HG03521 (cell line): ENCODE results near the gene MADCAM1.
"Not testable (repeated sequence)": the region's sequence is repeated elsewhere in the genome, so short reads cannot be mapped to it uniquely, and the experiment has no call there.

ENCODE experiments used
- ATAC-seq: cut with Tn5 transposase; IDR thresholded peaks from one replicate; pipeline ENCODE4 v1.9.1; 2021; ENCODE audit warnings: mild to moderate bottlenecking, moderate library complexity; ENCODE audit not compliant: unreplicated experiment

MADCAM1 gene

DNA sequence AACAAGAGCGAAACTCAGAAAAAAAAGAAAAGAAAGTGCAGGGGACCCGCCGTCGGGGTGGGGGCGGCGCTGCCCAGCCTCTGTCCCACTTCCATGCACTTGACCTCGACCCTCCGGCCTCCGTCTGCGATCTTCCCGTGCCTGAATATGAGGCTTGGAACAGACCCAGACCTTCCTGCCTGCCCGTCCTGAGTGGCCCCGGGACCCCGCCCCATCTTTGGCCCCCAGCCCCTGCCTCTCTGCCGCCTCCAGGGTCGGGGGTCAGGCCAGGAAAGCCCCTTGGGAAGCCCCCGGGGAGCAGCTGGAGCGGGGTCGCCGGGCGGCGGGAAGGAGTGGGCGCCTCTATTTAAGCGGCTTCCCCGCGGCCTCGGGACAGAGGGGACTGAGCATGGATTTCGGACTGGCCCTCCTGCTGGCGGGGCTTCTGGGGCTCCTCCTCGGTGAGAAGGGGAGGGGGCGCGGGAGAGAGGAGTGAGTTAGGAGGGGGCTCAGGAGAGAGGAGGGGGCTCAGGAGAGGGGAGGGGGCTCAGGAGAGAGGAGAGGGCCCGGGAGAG is at the start of gene MADCAM1:
TSS of gene MADCAM1 (plus strand) at position 375 of the 554 bp plus-strand sequence. CDS start at position 389, 14 bp downstream.
- ATAC-seq, result no peak

DNA sequence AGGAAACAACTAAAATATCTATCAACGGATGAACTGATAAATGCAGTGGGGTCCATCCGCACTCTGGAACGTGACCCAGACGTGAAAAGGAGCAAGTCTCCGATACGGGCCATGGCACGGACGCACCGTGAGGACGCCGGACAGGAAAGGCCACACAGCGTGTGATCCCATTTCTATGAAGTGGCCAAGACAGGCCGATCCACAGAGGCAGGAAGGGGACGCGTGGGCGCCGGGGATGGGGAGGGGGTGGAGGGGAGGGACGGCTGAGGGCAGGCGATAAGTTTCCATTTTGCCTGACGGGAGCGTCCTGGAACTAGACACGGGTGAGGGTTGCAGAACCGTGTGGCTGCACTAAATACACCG is 49.2 kb upstream of the MADCAM1 start:
- ATAC-seq, result no peak

DNA sequence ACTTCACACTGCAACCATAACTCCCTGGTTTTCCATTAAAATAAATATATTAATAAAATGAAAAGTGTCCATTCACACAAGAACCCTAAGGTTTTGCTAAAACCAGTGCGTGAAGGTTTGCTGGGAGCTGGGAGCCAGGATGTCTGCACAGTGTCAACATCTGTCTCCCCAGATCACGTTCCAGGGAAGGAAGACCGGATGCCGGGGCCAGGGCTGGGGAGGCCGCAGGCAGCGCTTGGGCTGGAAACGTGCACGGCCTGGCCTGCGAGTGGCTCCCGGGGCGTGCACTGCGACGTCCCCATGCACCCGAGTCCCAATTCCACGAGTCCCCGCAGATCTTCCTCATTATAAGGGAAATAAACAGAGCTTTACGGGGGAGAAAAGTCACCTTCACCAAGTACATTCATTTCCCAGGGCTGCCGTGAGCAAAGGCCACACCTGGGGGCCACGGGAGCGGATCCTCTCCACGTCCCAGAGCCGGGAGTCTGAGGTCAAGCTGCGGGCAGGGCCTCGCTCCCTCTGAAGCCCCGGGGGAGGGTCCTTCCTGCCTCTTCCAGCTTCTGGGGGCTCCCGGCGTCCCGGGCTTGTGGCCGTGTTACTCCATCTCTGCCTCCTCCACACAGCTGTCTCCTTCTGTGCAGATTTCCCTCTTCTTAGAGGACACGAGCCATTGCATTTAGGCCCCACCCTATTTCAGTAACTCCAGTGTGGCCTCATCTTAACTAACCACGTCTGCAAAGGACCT is 48.3 kb upstream of the MADCAM1 start:
- ATAC-seq, result no peak

DNA sequence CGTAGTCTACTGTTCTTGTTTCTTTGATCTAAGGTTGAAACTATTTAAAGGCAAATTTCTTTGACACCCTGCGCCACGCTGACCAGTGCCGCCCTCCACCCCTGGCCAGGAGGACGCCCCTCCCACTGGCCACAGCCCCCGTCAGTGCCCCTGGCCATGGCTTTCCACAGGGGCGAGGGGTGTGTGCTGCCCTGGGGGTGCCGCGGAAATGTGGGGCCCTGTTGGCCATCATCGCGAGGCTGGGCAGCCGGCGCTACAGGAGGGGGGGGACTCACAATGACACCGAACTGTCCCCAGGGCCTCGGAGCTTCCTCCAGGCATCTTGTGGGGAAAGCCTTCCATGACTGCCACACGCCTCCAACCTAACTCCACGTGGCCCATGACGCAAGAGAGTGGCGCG is 46.4 kb upstream of the MADCAM1 start:
- ATAC-seq, result no peak

- not testable (repeated sequence) for ATAC-seq
Observed at GRCh38 chr19:450912-451481, 45.3 kb upstream of the MADCAM1 start.

GRCh38 chr19:452829-453228 is 43.5 kb upstream of the MADCAM1 start:
- no peak for ATAC-seq

- no peak for ATAC-seq
Observed at GRCh38 chr19:453606-454005, 42.7 kb upstream of the MADCAM1 start.

DNA sequence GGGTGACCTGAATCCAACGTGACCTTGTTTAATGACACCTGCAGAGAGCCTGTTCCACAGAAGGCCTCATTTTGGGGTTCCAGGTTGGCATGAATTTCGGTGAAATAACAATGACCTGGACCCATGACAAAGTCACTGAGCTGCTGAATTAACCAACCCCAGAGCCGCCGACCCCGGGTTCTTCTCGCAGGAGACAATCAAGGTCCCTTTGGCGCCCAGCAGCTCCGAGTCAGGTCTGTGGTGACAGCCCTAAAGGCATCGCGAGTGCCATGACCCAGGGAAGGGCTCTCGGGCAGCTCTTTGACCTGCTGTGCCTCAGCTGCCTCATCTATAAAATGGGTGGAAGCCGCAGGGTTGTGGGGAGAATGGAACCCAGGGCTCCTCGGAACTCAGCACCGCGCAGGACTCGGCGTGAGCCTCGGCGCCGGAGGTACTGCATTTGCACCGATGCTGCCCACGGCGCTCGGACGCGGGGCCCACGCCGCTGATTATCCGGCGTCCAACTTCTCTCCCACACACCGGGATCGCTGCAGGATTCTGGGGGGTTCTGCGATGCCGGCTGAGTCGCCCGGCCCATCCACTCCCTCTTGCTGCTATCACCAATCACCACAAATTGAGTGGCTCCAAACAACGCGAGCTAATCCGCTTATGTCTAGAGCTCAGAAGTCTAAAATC is 41.1 kb upstream of the MADCAM1 start:
- ATAC-seq, result no peak

DNA sequence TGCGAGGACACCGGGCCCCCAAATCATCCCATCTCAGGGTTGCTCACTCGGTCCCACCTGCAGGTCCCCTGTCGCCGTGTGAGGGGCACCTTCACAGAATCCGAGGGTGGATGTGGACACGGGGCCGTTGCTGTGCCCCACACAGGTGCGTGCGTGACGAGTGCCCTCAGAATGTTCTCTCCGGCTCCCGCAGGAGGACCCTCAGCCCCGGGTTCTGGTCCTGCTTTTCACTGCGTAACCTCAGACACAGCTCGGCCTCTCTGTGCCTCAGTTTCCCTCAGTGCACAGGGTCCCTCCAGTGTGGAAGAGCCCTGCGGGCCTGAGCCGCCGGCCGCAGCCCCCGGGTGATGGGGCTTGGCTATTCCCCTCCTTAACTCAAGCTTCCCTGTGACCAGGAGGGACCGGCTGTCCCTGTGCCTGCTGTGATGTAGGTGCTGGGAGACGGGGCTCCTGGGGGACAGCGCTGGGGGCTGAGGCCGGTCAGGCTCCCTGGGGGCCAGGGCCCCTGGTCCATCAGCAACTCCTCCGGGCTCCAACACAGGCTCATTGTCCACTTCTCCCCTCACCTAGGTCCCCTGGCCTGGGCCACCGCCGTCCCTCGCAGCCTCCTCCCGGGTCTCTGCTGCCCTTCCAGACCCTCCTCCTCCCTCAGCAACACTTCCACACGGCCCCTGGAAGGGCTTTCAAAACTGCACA is 40.3 kb upstream of the MADCAM1 start:
- ATAC-seq, result no peak

- ATAC-seq, result no peak
Observed at GRCh38 chr19:456547-457110, 39.7 kb upstream of the MADCAM1 start.

DNA sequence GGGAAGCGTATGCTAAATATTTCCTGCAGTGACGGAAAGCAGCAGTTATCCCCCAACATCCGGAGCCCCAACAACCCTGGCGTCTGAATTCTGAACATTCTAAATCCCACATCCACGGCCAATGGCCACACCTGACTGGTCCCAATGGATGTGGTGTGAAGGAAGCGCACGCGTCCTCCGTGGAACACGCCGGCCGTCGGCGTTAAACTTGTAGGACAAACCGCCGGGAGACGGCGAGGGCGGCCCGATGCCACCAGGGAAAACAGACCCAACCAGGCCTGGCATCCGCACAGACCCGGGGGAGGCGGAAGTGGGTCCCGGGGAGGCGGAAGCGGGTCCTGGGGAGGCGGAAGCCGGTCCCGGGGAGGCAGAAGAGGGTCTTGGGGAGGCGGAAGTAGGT is 38.6 kb upstream of the MADCAM1 start:
- no peak for ATAC-seq

DNA sequence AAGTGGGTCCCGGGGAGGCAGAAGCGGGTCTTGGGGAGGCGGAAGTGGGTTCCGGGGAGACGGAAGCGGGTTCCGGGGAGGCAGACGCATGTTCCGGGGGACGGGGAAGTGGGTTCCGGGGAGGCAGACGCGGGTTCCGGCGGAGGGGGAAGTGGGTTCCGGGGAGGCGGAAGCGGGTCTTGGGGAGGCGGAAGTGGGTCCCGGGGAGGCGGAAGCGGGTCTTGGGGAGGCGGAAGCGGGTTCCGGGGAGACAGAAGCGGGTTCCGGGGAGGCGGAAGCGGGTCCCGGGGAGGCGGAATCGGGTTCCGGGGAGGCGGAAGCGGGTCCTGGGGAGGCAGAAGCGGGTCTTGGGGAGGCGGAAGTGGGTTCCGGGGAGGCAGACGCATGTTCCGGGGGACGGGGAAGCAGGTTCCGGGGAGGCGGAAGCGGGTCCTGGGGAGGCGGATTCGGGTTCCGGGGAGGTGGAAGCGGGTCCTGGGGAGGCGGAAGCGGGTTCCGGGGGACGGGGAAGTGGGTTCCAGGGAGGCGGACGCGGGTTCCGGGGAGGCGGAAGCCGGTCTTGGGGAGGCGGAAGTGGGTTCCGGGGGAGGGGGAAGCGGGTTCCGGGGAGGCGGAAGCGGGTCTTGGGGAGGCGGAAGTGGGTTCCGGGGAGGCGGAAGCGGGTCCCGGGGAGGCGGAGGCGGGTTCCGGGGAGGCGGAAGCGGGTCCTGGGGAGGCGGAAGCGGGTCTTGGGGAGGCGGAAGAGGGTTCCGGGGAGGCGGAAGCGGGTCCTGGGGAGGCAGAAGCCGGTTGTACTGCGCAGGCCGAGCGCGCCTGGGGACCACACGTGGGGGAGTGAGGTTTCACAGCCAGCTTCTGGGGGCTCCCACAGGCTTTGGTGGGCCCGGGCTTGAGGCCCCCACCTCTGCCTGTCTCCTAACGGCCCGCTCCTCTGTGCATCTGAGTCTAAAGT is 37.9 kb upstream of the MADCAM1 start:
- no peak for ATAC-seq

DNA sequence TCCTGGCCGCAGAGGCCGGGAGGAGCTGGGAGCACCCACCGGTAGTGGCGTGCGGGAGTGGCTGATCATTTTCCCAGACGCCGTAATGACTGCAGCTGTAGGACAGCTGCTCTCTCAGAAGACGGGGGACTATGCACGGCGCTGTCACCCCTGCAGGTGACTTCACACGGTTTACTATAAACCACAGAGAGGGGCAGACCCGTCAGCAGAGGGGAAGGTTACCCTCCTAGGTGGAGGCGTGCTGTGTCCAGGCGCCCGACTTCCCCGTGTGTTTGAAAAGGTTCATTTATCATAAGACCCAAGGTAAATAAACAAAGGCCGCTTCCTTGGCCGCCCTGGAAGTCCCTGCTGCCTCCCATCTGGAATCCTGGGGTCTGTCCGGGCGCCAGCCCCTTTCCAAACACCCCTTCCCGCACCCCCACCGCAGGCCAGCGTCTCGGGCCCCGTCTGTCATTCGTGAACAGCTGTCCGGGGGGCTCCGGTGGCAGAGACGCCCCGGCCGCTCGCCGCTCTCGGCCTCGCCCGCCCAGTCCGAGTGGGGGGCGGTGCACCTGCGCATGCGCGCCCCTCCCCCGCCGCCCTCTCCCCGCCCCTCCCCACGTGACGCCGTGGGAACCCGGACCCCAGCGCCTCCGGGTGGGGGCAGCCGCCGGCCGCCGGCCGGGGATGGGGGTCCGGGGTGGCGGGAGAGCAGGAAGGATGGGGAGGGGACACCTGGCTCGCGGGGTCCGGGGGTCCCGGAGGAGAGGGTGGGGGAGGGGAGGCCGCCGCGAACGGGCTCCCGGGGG is 36.4 kb upstream of the MADCAM1 start:
- ATAC-seq, result no peak

DNA sequence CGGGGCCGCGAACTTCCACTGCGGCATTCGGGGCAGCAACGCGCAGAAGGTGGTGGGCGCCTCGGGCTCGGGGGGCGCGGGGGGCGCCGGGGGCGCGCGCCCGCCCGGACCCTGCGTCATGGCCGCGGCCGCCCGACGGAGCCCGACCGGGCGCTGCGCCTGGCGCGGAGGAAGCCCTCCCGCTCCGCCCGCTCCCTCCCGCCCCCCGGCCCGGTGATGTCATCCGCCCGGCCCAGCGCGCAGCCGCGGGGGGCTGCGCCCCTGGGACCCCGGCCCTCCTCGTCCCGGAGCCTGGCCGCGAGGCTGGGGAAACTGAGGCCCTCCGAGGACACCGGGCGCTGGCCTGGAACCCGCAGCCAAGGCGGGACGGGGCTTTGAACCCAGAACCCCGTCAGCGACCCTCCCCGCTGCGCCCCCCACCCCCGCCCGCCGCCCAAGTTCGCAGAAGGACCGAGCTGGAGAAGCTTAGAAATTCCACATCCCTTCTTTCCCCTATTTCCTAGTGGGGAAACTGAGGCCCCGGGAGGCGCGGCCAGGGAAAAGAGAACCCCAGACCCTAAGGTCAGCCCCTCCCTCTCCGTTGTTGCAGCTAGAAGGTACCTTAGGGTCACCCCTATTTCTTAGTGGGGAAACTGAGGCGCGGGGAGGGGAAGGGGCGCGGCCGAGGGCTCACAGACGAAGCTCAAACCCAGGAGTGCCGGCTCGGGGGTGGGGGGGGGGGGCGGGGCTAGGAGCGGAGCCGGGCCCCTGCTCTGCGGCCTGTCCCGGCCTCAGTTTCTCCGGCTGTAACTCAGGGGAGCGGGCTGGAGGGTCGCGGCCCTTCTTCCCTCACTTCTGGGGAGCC is 35.2 kb upstream of the MADCAM1 start, which contains the start of gene SHC2:
TSS of gene SHC2 (minus strand) at position 157 of the 844 bp plus-strand sequence. CDS start at position 120, 37 bp downstream.
- no peak for ATAC-seq

DNA sequence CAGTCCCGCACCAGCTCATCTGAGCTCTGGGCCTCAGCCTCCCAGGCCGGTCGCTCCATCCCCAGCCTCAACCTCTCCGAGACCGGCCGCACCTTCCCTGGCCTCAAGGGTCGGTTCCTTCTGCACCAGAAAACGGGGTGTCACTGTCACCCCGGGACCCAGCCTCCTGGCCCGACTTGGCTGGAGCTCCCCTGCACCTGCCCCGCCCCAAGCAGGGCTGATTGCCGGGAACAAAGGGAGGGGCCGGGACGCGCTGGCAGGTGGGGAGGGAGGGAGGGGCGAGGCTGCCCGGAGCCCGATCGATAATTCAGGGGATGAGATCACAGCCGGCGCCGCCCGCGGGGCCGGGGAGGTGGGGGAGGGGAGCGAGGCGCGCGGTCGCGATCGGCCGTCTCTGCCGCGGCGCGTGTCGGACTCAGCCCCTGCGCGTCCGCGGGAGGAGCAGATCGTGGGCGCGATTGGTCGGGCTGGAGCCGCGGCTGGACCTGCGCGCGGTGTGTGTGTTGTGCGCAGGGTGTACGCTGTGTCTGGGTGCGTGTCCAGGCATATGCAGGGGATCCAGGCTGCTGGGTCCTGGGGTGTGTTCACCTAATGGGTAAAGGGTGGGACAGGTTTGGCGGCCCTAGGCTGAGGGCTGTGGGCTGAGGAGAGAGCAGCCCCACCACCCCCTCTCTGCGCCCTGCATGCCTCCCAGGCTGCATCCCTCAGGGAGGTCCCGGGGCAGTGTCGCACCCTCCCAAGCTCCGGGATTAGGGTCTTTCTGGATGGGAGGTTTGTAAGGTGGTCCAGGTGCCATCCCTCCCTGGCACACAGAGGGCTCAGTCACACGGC is 34.4 kb upstream of the MADCAM1 start:
- no peak for ATAC-seq

GRCh38 chr19:463483-464207 is 32.6 kb upstream of the MADCAM1 start:
- ATAC-seq, result no peak

DNA sequence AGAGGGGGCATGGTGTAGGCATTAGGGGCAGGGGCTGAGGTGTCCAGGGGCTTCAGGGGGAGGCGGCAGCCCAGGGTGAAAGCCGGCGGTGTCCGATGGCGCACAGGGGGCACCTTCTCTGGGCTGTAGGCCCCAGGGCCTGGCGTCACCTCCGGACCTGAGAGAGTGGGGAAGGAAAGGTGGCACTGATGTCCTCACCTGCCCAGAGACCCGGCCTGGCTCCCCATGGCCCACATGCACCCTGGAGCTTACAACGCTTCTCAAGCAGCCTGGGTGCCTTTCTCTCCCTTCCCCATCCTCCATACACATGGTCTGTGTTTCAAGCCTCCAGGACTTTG is 32.1 kb upstream of the MADCAM1 start:
- ATAC-seq, result no peak
